ENCODE measurements around the gene UMODL1. TPM values are rescaled to one million over a fixed set of nuclear protein-coding genes. Genes with fewer than 3 reads are reported as not detected.

Gene UMODL1
- total RNA-seq, 3 donors from 2014 or later (not counting 1 experiment from before 2014, with no cell fraction given): 0.14 to 0.28 TPM; not detected in 1

DNA sequence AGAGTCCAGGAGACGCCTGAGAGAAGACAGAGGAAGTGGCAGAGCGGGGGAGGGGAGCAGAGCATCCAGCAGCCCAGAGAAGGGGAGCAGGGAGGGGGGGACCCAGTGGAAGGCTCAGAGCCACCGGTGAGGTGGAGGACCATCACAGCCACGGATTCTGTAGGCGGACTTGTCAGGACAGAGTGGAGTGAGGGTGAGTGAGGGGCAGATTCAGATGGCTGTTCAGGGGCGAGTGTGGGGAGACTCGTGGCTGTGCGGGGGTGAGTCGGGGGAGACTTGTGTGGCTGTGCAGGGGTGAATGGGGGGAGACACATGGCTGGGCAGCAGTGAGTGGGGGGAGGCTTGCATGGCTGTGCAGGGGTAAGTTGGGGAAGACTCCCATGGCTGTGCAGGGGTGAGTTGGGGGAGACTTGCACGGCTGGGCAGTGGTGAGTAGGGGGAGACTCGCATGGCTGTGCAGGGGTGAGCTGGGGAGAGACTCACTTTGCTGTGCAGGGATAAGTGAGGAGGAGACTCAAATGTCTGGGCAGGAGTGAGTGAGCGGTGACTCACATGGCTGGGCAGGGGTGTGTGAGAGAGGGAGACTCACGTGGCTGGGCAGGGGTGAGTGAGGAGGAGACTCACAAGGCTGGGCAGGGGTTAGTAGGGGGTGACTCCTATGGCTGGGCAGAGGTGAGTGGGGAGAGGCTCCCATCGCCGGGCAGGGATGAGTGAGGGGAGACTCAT is 91.0 kb downstream of the UMODL1 start:
- Histone ChIP-seq H3K27me3 (ENCODE audit: control insufficient read depth, insufficient read depth, low read length) (no peaks in the 10 kb centered on the region), H3K4me3 (ENCODE audit: low read length) (no peak overlapping the region), H3K36me3 (ENCODE audit: control insufficient read depth, insufficient read depth, low read length) (no peaks in the 10 kb centered on the region), H3K9me3 (ENCODE audit: control insufficient read depth, insufficient read depth, low read length) (no peaks in the 10 kb centered on the region), H3K4me1 (ENCODE audit: control insufficient read depth, insufficient read depth, low read length) (peaks cover 23% of the 10 kb centered on the region), H3K27ac (ENCODE audit: low read length) (no peak overlapping the region)
- Mint-ChIP-seq H3K4me3 (no peak overlapping the region), H3K9me3 (no peaks in the 10 kb centered on the region), H3K27me3 (ENCODE audit: low read depth in 2 of 2) (peaks cover 7 to 12% of the 10 kb centered on the region in 2 donors), H3K27ac (peak overlapping the region in 1 of 2 donors; percentile 40), H3K36me3 (no peaks in the 10 kb centered on the region), H3K4me1 (peaks cover 13 to 56% of the 10 kb centered on the region in 2 donors)
- 60% methylated on average over 15 of the region's 15 CpGs for WGBS (ENCODE audit: insufficient coverage)
- ATAC-seq: peak in 1 of 3 donors; percentile 18
- DNase-seq: peak; percentile 13 to 50
- TF ChIP-seq, protein P1, sequence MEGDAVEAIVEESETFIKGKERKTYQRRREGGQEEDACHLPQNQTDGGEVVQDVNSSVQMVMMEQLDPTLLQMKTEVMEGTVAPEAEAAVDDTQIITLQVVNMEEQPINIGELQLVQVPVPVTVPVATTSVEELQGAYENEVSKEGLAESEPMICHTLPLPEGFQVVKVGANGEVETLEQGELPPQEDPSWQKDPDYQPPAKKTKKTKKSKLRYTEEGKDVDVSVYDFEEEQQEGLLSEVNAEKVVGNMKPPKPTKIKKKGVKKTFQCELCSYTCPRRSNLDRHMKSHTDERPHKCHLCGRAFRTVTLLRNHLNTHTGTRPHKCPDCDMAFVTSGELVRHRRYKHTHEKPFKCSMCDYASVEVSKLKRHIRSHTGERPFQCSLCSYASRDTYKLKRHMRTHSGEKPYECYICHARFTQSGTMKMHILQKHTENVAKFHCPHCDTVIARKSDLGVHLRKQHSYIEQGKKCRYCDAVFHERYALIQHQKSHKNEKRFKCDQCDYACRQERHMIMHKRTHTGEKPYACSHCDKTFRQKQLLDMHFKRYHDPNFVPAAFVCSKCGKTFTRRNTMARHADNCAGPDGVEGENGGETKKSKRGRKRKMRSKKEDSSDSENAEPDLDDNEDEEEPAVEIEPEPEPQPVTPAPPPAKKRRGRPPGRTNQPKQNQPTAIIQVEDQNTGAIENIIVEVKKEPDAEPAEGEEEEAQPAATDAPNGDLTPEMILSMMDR (IDR thresholded peaks at IDR 0.05): no peak
- intact Hi-C loops (cut with micrococcal nuclease): loop anchor here (1.0 kb wide), 1 partner anchor 9 kb away; no protein-coding TSS in a partner anchor

DNA sequence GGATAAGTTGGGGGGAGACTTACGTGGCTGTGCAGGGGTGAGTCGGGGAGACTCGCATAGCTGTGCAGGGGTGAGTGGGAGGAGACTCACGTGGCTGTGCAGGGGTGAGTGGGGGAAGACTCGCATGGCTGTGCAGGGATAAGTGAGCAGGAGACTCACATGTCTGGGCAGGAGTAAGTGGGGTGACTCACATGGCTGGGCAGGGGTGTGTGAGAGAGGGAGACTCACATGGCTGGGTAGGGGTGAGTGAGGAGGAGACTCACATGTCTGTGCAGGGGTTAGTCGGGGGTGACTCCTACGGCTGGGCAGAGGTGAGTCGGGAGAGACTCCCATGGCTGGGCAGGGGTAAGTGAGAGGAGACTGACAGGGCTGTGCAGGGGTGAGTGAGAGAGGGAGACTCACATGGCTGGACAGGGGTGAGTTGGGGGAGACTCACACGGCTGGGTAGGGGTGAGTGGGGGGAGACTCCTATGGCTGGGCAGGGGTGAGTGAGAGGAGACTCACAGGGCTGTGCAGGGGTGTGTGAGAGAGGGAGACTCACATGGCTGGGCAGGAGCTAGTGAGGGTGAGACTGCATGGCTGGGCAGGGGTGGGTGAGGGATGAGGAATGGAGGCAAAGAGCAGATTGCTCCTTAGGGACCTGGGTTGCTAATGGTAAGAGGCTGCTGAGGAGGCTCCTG is 91.9 kb downstream of the UMODL1 start:
- H3K27ac Mint-ChIP-seq: no peak overlapping the region

DNA sequence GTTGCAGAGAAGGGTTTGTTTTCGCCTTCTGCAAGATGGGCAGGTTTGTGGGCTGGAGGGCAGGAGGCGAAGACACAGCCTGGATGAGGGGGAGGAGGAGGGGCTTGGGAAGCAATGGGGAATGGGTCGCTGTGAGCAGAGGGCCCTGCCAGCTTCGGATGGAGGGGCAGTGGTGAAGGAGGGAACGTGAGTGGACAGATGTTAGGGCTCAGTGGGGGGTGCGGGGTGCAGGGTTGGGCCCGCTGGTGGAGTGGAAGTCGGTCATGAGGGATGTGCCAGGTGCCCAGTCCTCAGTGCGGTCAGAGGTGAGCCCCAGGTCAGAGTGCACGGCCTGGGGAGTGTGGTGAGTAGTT is 92.4 kb downstream of the UMODL1 start:
- peak in 1 of 2 donors; percentile 14 for DNase-seq
- Mint-ChIP-seq H3K36me3 (no peaks in the 10 kb centered on the region), H3K9me3 (no peaks in the 10 kb centered on the region), H3K27me3 (ENCODE audit: low read depth in 2 of 2) (peaks cover 7 to 12% of the 10 kb centered on the region in 2 donors), H3K4me1 (peaks cover 13 to 56% of the 10 kb centered on the region in 2 donors), H3K4me3 (no peak overlapping the region), H3K27ac (no peak overlapping the region)
- H3K4me3 ChIP-seq (ENCODE audit: low read length): no peak overlapping the region
- H3K9me3 ChIP-seq (ENCODE audit: control insufficient read depth, insufficient read depth, low read length): no peaks in the 10 kb centered on the region
- ATAC-seq: no peak
- TF ChIP-seq, protein P1 (IDR thresholded peaks at IDR 0.05): no peak
- H3K27me3 ChIP-seq (ENCODE audit: control insufficient read depth, insufficient read depth, low read length): no peaks in the 10 kb centered on the region
- H3K36me3 ChIP-seq (ENCODE audit: control insufficient read depth, insufficient read depth, low read length): no peaks in the 10 kb centered on the region
- peaks cover 23% of the 10 kb centered on the region for H3K4me1 ChIP-seq (ENCODE audit: control insufficient read depth, insufficient read depth, low read length)
- H3K27ac ChIP-seq (ENCODE audit: low read length): no peak overlapping the region
- 95% methylated on average over 10 of the region's 10 CpGs for WGBS (ENCODE audit: insufficient coverage)
- intact Hi-C loops (cut with micrococcal nuclease): no loop called here

More for the DNA sequence above, 91.9 kb downstream of the UMODL1 start:
- DNase-seq (peak in 1 of 2 donors; percentile 14), ATAC-seq (peak in 2 of 3 donors; percentile 18 to 34)
- Histone ChIP-seq H3K27me3 (ENCODE audit: control insufficient read depth, insufficient read depth, low read length) (no peaks in the 10 kb centered on the region), H3K27ac (ENCODE audit: low read length) (no peak overlapping the region), H3K9me3 (ENCODE audit: control insufficient read depth, insufficient read depth, low read length) (no peaks in the 10 kb centered on the region), H3K4me3 (ENCODE audit: low read length) (no peak overlapping the region), H3K36me3 (ENCODE audit: control insufficient read depth, insufficient read depth, low read length) (no peaks in the 10 kb centered on the region), H3K4me1 (ENCODE audit: control insufficient read depth, insufficient read depth, low read length) (peaks cover 23% of the 10 kb centered on the region)
- H3K9me3 Mint-ChIP-seq: no peaks in the 10 kb centered on the region
- 75% methylated on average over 9 of the region's 9 CpGs for WGBS (ENCODE audit: insufficient coverage)
- H3K4me1 Mint-ChIP-seq: peaks cover 13 to 56% of the 10 kb centered on the region in 2 donors
- H3K4me3 Mint-ChIP-seq: no peak overlapping the region
- TF ChIP-seq, protein P1 (IDR thresholded peaks at IDR 0.05): no peak
- no peaks in the 10 kb centered on the region for H3K36me3 Mint-ChIP-seq
- intact Hi-C loops (cut with micrococcal nuclease): loop anchor here (1.0 kb wide), 1 partner anchor 10 kb away; no protein-coding TSS in a partner anchor
- H3K27me3 Mint-ChIP-seq (ENCODE audit: low read depth in 2 of 2): peaks cover 7 to 12% of the 10 kb centered on the region in 2 donors
